ENCODE data around the gene CAPN8. TPM values are rescaled to one million over a fixed set of nuclear protein-coding genes. Genes with fewer than 3 reads are reported as not detected.

Gene CAPN8
- total and polyA plus RNA-seq, 2 donors (not counting 1 experiment from before 2014, with no cell fraction given), result 0.37 to 0.52 TPM

DNA sequence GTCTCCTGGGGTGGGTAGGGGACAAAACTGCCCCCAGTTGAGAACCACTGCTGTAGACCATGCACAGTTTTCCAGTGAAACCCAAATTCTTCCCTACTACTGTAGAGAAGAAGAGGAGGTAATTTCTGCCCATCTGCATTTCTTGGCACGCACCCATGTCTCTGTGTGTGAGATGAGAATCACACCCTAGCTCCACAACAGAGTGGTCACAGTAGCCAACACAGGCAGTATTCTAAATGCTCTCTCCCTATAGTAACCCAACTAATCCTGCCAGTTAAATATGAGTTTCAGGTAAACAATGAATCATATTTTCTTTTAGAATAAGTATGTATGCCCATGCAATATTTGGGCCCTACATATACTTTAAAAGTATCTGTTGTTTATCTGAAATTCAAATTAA is 45.7 kb upstream of the CAPN8 start:
- Mint-ChIP-seq H3K27me3 (no peaks in the 10 kb centered on the region), H3K9me3 (ENCODE audit: insufficient read depth) (no peaks in the 10 kb centered on the region), H3K4me3 (peak overlapping the region; percentile 79), H3K4me1 (peaks cover 39% of the 10 kb centered on the region), H3K27ac (peak overlapping the region; percentile 27)
- Histone ChIP-seq H3K9ac (ENCODE audit: low read length) (no peak overlapping the region), H3K4me1 (ENCODE audit: control insufficient read depth in 2 of 2, insufficient read depth in 2 of 2, low read length in 2 of 2) (peaks cover 35 to 41% of the 10 kb centered on the region in 2 donors), H3K79me2 (ENCODE audit: control insufficient read depth, insufficient read depth, low read length) (no peaks in the 10 kb centered on the region), H3K27ac (ENCODE audit: low read length in 2 of 2) (no peak overlapping the region), H3K9me3 (ENCODE audit: control extremely low read depth in 1 of 3, control insufficient read depth in 2 of 3, insufficient read depth in 1 of 3, low read length in 2 of 3) (no peaks in the 10 kb centered on the region), H2AFZ (ENCODE audit: insufficient read depth, low read depth, low read length, poor library complexity, severe bottlenecking) (no peak overlapping the region), H4K20me1 (ENCODE audit: control insufficient read depth, insufficient read depth, low read length, poor library complexity, severe bottlenecking) (no peaks in the 10 kb centered on the region), H3K36me3 (replicated peaks in 1 of 2; ENCODE audit: control extremely low read depth in 1 of 2, control insufficient read depth in 1 of 2, extremely low read depth in 1 of 2, insufficient read depth in 2 of 2, low read length in 1 of 2) (no peaks in the 10 kb centered on the region), H3K4me3 (ENCODE audit: control extremely low read depth in 1 of 5, extremely low read depth in 1 of 5, insufficient read depth in 1 of 5, low read depth in 2 of 5, low read length in 4 of 5) (no peak overlapping the region), H3K4me2 (replicated peaks; ENCODE audit: low read depth, low read length, poor library complexity, severe bottlenecking) (no peak overlapping the region), H3K27me3 (replicated peaks in 1 of 4; ENCODE audit: control extremely low read depth in 1 of 4, control insufficient read depth in 3 of 4, insufficient read depth in 4 of 4, low read length in 3 of 4) (no peaks in the 10 kb centered on the region)
- CTCF ChIA-PET, result interaction anchor here (1.4 to 4.7 kb wide), 3 partner anchors 13 to 39 kb away, joined by 4 to 78 read pairs (median 6); no protein-coding TSS in a partner anchor
- ATAC-seq (ENCODE audit: low read depth), result no peak
- TF ChIP-seq EZH2 (IDR thresholded peaks at IDR 0.05; ENCODE audit: borderline replicate concordance, insufficient read depth, low read depth, low read length, poor library complexity, severe bottlenecking), result no peak
- TF ChIP-seq, protein P1, sequence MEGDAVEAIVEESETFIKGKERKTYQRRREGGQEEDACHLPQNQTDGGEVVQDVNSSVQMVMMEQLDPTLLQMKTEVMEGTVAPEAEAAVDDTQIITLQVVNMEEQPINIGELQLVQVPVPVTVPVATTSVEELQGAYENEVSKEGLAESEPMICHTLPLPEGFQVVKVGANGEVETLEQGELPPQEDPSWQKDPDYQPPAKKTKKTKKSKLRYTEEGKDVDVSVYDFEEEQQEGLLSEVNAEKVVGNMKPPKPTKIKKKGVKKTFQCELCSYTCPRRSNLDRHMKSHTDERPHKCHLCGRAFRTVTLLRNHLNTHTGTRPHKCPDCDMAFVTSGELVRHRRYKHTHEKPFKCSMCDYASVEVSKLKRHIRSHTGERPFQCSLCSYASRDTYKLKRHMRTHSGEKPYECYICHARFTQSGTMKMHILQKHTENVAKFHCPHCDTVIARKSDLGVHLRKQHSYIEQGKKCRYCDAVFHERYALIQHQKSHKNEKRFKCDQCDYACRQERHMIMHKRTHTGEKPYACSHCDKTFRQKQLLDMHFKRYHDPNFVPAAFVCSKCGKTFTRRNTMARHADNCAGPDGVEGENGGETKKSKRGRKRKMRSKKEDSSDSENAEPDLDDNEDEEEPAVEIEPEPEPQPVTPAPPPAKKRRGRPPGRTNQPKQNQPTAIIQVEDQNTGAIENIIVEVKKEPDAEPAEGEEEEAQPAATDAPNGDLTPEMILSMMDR (IDR thresholded peaks at IDR 0.05), result no peak
- WGBS (ENCODE audit: insufficient coverage), result no CpG with 5 or more reads among the region's 1 CpG
- no peak for DNase-seq
- POLR2A ChIA-PET, result no interaction called here
- intact Hi-C loops (cut with micrococcal nuclease), result loop anchor here (5.0 kb wide), 1 partner anchor 281 kb away; no protein-coding TSS in a partner anchor

DNA sequence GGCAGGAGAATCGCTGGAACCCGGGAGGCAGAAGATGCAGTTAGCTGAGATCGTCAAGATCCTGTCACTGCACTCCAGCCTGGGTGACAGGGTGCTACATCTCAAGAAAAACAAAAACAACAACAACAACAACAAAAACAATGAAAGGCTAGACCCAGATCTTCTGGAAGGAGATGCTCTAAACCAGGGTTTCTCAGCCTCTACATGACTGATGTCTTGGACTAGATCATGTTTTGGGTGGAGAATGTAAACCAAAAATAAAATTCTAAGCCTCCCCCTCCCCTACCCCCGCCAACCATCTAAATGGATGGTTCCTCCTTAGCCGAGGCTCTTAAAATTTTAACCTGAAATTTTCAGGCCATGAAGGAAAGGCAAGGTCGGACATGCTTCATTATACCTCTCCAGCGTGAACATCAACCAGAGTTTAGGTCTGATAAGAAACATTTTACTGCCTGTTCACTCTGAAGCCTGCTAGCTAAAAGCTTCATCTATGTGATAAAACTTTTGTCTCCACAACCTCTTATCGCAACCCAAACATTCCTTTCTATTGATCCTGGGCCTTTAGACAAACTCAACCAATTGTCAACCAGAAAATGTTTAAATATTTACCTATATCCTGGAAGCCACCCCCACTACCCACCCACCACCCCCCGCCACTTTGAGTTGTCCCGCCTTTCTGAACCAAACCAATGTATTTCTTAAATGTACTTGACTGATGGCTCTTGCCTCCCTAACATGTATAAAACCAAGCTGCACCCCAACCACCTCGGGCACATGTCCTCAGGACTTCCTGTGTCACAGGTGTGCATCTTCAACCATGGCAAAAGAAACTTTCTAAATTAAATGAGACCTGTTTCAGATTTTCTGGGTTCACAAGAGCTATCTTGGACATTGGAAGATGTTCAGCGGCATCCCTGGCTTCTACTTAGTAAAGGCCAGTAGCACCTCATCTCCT is 45.0 kb upstream of the CAPN8 start:
- intact Hi-C loops (cut with micrococcal nuclease), result loop anchor here (5.0 kb wide), 1 partner anchor 282 kb away; no protein-coding TSS in a partner anchor
- H3K27ac ChIP-seq (ENCODE audit: low read length in 2 of 2), result no peak overlapping the region
- H3K4me3 ChIP-seq (ENCODE audit: control extremely low read depth in 1 of 5, extremely low read depth in 1 of 5, insufficient read depth in 1 of 5, low read depth in 2 of 5, low read length in 4 of 5), result no peak overlapping the region
- H3K36me3 ChIP-seq (replicated peaks in 1 of 2; ENCODE audit: control extremely low read depth in 1 of 2, control insufficient read depth in 1 of 2, extremely low read depth in 1 of 2, insufficient read depth in 2 of 2, low read length in 1 of 2), result no peaks in the 10 kb centered on the region
- H3K9ac ChIP-seq (ENCODE audit: low read length), result no peak overlapping the region
- CTCF ChIA-PET, result interaction anchor here (1.7 to 4.7 kb wide), 2 partner anchors 12 to 39 kb away, joined by 6 to 78 read pairs; no protein-coding TSS in a partner anchor
- Mint-ChIP-seq H3K4me1 (peaks cover 32% of the 10 kb centered on the region), H3K27me3 (no peaks in the 10 kb centered on the region), H3K9me3 (ENCODE audit: insufficient read depth) (no peaks in the 10 kb centered on the region), H3K4me3 (no peak overlapping the region), H3K27ac (peak overlapping the region; percentile 33)
- no peak for ATAC-seq (ENCODE audit: low read depth)
- DNase-seq, result no peak
- no peaks in the 10 kb centered on the region for H3K79me2 ChIP-seq (ENCODE audit: control insufficient read depth, insufficient read depth, low read length)
- no peaks in the 10 kb centered on the region for H3K9me3 ChIP-seq (ENCODE audit: control extremely low read depth in 1 of 3, control insufficient read depth in 2 of 3, insufficient read depth in 1 of 3, low read length in 2 of 3)
- 86% methylated on average over 10 of the region's 12 CpGs for WGBS (ENCODE audit: insufficient coverage)
- H3K4me1 ChIP-seq (ENCODE audit: control insufficient read depth in 2 of 2, insufficient read depth in 2 of 2, low read length in 2 of 2), result peaks cover 28 to 34% of the 10 kb centered on the region in 2 donors
- POLR2A ChIA-PET, result no interaction called here
- no peak overlapping the region for H2AFZ ChIP-seq (ENCODE audit: insufficient read depth, low read depth, low read length, poor library complexity, severe bottlenecking)
- no peaks in the 10 kb centered on the region for H4K20me1 ChIP-seq (ENCODE audit: control insufficient read depth, insufficient read depth, low read length, poor library complexity, severe bottlenecking)
- H3K4me2 ChIP-seq (replicated peaks; ENCODE audit: low read depth, low read length, poor library complexity, severe bottlenecking), result no peak overlapping the region
- H3K27me3 ChIP-seq (replicated peaks in 1 of 4; ENCODE audit: control extremely low read depth in 1 of 4, control insufficient read depth in 3 of 4, insufficient read depth in 4 of 4, low read length in 3 of 4), result no peaks in the 10 kb centered on the region
- TF ChIP-seq, protein P1 (IDR thresholded peaks at IDR 0.05), result no peak
- TF ChIP-seq EZH2 (IDR thresholded peaks at IDR 0.05; ENCODE audit: borderline replicate concordance, insufficient read depth, low read depth, low read length, poor library complexity, severe bottlenecking), result no peak

Measured in B cell (primary cell).